PFSK-1 (cell line): Measurements from ENCODE around the gene SHISAL1.

ENCODE experiments used
- FOXP2 ChIP-seq: optimal IDR thresholded peaks from 2 replicates; pipeline ENCODE3; 2011; ENCODE audit warnings: borderline replicate concordance, control low read depth, inconsistent platforms; ENCODE audit not compliant: insufficient read depth; ENCODE audit errors: extremely low read length, extremely low read depth
- POLR2AphosphoS5 ChIP-seq: IDR thresholded peaks from 2 replicates; pipeline ENCODE4 v1.6.1; 2012; ENCODE audit warnings: low read depth, mild to moderate bottlenecking, control low read depth, low read length, moderate library complexity
- REST ChIP-seq, 2 experiments: IDR thresholded peaks; 2 replicates each; pipeline versions ENCODE4 v1.6.1 to v1.8.0; 2011 to 2012; ENCODE audit warnings: low read depth in 2 of 2, low read length in 2 of 2, control low read depth in 1 of 2, inconsistent platforms in 1 of 2, mild to moderate bottlenecking in 1 of 2, moderate library complexity in 1 of 2; ENCODE audit not compliant: insufficient read depth in 1 of 2
- SIN3A ChIP-seq: IDR thresholded peaks from 2 replicates; pipeline ENCODE4 v1.6.1; 2012; ENCODE audit warnings: mild to moderate bottlenecking, low read length, moderate library complexity, borderline replicate concordance; ENCODE audit not compliant: insufficient read depth
- TAF1 ChIP-seq: IDR thresholded peaks from 2 replicates; pipeline ENCODE4 v1.6.1; 2012; ENCODE audit warnings: low read length, control low read depth, borderline replicate concordance; ENCODE audit not compliant: insufficient read depth

Gene SHISAL1

GRCh38 chr22:44317886-44318637, 5.3 kb upstream of the SHISAL1 start:
- TF ChIP-seq REST (IDR thresholded peaks at IDR 0.05; ENCODE audit: insufficient read depth in 1 of 2, low read depth in 2 of 2, low read length in 2 of 2) (no peak), POLR2AphosphoS5 (no peak), SIN3A (no peak), TAF1 (no peak), FOXP2 (no peak)

GRCh38 chr22:44317123-44317444, 4.3 kb upstream of the SHISAL1 start:
- TF ChIP-seq FOXP2, result no peak
- no peak for TF ChIP-seq REST (IDR thresholded peaks at IDR 0.05; ENCODE audit: insufficient read depth in 1 of 2, low read depth in 2 of 2, low read length in 2 of 2)
- TF ChIP-seq POLR2AphosphoS5, result no peak
- no peak for TF ChIP-seq SIN3A

- TF ChIP-seq SIN3A, result no peak
- no peak for TF ChIP-seq FOXP2
- TF ChIP-seq TAF1, result no peak
- TF ChIP-seq REST (IDR thresholded peaks at IDR 0.05; ENCODE audit: insufficient read depth in 1 of 2, low read depth in 2 of 2, low read length in 2 of 2), result no peak
- TF ChIP-seq POLR2AphosphoS5, result no peak
Observed at GRCh38 chr22:44316393-44317122, 3.8 kb upstream of the SHISAL1 start.

- TF ChIP-seq FOXP2 (no peak), REST (IDR thresholded peaks at IDR 0.05; ENCODE audit: insufficient read depth in 1 of 2, low read depth in 2 of 2, low read length in 2 of 2) (no peak), SIN3A (no peak), POLR2AphosphoS5 (no peak), TAF1 (no peak)
Observed at GRCh38 chr22:44314425-44315067, 1.8 kb upstream of the SHISAL1 start.
